HepG2 (cell line): ENCODE measurements around the gene MRPL50. TPM values are rescaled to one million over a fixed set of nuclear protein-coding genes. Genes with fewer than 3 reads are reported as not detected.
A peak's percentile ranks its signal among the peaks of the same experiment; 100 is the strongest.

Experiments
- BORCS8-MEF2B ChIP-seq: sonication (generic); formaldehyde crosslinking; IDR thresholded peaks from 2 replicates; pipeline ENCODE4 v1.8.0; 2022; ENCODE audit warnings: mild to moderate bottlenecking, missing genetic modification reagents
- CBX2 ChIP-seq, 2 experiments: fragments of 200-600 bp in 1 of 2; sonication (generic); formaldehyde crosslinking in 1 of 2; IDR thresholded peaks; 2 replicates each; pipeline versions ENCODE4 v1.7.0 to v1.8.1; 2018 to 2022; ENCODE audit warnings: low read depth in 2 of 2, low read length in 1 of 2, mild to moderate bottlenecking in 1 of 2, missing genetic modification reagents in 1 of 2
- CHCHD3 ChIP-seq: sonication (generic); formaldehyde crosslinking; IDR thresholded peaks from 2 replicates; pipeline ENCODE4 v1.8.0; 2022; ENCODE audit warnings: mild to moderate bottlenecking, missing genetic modification reagents, moderate library complexity
- GZF1 ChIP-seq: sonication (generic); formaldehyde crosslinking; IDR thresholded peaks from 2 replicates; pipeline ENCODE4 v1.5.1; 2020; ENCODE audit warnings: mild to moderate bottlenecking, missing genetic modification reagents
- NFYB ChIP-seq: sonication (generic); formaldehyde crosslinking; IDR thresholded peaks from 2 replicates; pipeline ENCODE4 v1.4.0; 2020; ENCODE audit warnings: missing genetic modification reagents
- PLSCR1 ChIP-seq: sonication (generic); formaldehyde crosslinking; IDR thresholded peaks from 2 replicates; pipeline ENCODE4 v1.5.0; 2020; ENCODE audit warnings: missing genetic modification reagents, mild to moderate bottlenecking, borderline replicate concordance
- POGK ChIP-seq: sonication (generic); formaldehyde crosslinking; conservative IDR thresholded peaks from 2 replicates; pipeline ENCODE4 v1.8.0; 2022; ENCODE audit warnings: mild to moderate bottlenecking, moderate library complexity, missing genetic modification reagents
- RBM22 ChIP-seq: fragments of 200-400 bp; formaldehyde crosslinking; optimal IDR thresholded peaks from 2 replicates; pipeline ENCODE3; 2017; ENCODE audit warnings: mild to moderate bottlenecking, low read length, moderate library complexity
- RXRA ChIP-seq: sonication (generic); formaldehyde crosslinking; IDR thresholded peaks from 2 replicates; pipeline ENCODE4 v1.5.1; 2020; ENCODE audit warnings: missing genetic modification reagents
- SNAPC2 ChIP-seq: sonication (generic); formaldehyde crosslinking; IDR thresholded peaks from 2 replicates; pipeline ENCODE4 v1.8.1; 2022; ENCODE audit warnings: mild to moderate bottlenecking, missing genetic modification reagents
- ZEB1 ChIP-seq: IDR thresholded peaks from 2 replicates; pipeline ENCODE4 v1.6.1; 2012; ENCODE audit warnings: mild to moderate bottlenecking, low read depth, inconsistent platforms; ENCODE audit not compliant: insufficient replicate concordance
- ZFP91 ChIP-seq: sonication (generic); formaldehyde crosslinking; IDR thresholded peaks from 2 replicates; pipeline ENCODE4 v1.9.0; 2022; ENCODE audit warnings: missing genetic modification reagents, mild to moderate bottlenecking, borderline replicate concordance
- ZHX1 ChIP-seq: sonication (generic); formaldehyde crosslinking; IDR thresholded peaks from 2 replicates; pipeline ENCODE4 v1.8.1; 2022; ENCODE audit warnings: low read depth, mild to moderate bottlenecking, missing genetic modification reagents
- ZNF274 ChIP-seq: sonication (generic); formaldehyde crosslinking; IDR thresholded peaks from 2 replicates; pipeline ENCODE4 v1.5.1; 2020; ENCODE audit warnings: mild to moderate bottlenecking, missing genetic modification reagents
- ZNF34 ChIP-seq: sonication (generic); formaldehyde crosslinking; IDR thresholded peaks from 2 replicates; pipeline ENCODE4 v1.4.0; 2020; ENCODE audit warnings: mild to moderate bottlenecking, missing genetic modification reagents, borderline replicate concordance
- ZNF441 ChIP-seq: sonication (generic); formaldehyde crosslinking; IDR thresholded peaks from 2 replicates; pipeline ENCODE4 v1.7.0; 2021; ENCODE audit warnings: missing genetic modification reagents, borderline replicate concordance
- ZNF446 ChIP-seq: sonication (generic); formaldehyde crosslinking; IDR thresholded peaks from 2 replicates; pipeline ENCODE4 v1.5.0; 2020; ENCODE audit warnings: mild to moderate bottlenecking, missing genetic modification reagents
- ZNF670 ChIP-seq: sonication (generic); formaldehyde crosslinking; IDR thresholded peaks from 2 replicates; pipeline ENCODE4 v1.8.0; 2022; ENCODE audit warnings: mild to moderate bottlenecking, missing genetic modification reagents, borderline replicate concordance
- ZNF746 ChIP-seq: sonication (generic); formaldehyde crosslinking; IDR thresholded peaks from 2 replicates; pipeline ENCODE4 v1.8.0; 2022; ENCODE audit warnings: mild to moderate bottlenecking, missing genetic modification reagents
- polyA plus RNA-seq, 8 experiments: library from polyadenylated mRNA; depleted of rRNA in 3 of 8; stranded (reverse) in 7 of 8; unstranded in 1 of 8; fragments of >200 nt; fragmentation: Illumina TruSeq in 4 of 8; extraction: Trizol in 4 of 8; gene quantifications; 2 replicates each; pipeline versions ENCODE4 v1.2.1 to v1.2.3, GENCODE V29; 2011 to 2016; ENCODE audit warnings: low read depth in 4 of 8, missing spikeins in 1 of 8, mixed read lengths in 1 of 8; ENCODE audit not compliant: insufficient read depth in 1 of 8
- total RNA-seq, 5 experiments: library from RNA; depleted of rRNA; stranded (reverse); fragments of >200 nt; fragmentation: Illumina TruSeq; extraction: Trizol; gene quantifications; 2 replicates each; pipeline ENCODE4 v1.2.3, GENCODE V29; 2016; ENCODE audit warnings: low read depth in 1 of 5

The MRPL50 gene
- total and polyA plus RNA-seq, 2 of the 13 experiments (the other 11 are each of a cell fraction or from before 2014, with no cell fraction given), result 37.1 to 70.0 TPM

DNA sequence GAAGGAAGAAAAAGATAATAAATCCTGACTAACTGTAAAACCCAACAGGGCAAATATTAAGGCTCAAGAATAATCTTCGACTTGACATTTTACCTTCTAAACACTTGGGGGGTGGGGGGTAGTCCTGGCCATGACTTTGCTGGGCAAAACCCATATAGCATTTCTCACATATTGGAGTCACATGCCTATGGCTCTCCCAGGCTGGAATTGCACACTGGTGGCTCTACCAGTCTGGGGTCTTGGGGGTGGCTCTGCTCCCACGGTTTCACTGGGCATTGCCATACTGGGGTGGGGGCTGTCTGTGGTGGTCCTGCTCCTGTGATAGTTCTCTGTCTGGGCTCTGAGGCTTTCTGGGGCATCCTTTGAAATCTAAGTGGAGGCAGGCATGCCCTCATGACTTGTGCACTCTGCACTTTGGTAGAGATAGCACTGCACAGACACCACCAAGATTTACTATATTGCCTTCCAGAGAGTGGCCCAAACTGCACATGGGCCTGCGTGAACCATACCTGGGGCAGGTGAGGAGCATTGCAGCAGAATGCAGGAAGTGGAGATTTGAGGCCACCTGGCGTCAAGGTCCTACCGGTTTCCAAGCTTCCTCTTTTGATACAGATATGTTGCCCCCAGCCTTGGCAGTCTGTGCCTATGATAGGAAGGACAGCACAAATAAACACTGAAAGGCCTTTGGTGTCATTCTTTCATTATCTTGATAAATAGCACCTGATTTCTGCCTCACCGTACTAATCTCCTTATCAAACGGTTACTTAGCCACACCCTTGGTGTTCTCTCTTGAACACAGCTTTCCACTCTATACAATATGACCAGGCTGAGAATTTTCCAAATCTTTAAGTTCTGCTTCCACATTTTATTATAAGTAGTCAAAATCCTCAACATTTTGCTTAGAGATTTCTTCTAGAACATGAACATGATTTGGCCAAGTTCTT is 43.4 kb downstream of the MRPL50 start (continued):
- TF ChIP-seq SNAPC2 (CRISPR knock-in tag) (0 out of 2 replicates have a peak, but pooled peaks have one; percentile 41), ZFP91 (CRISPR knock-in tag) (peak; percentile 49; the same call in 1 of the 2 replicates), ZNF670 (CRISPR knock-in tag) (0 out of 2 replicates have a peak, but pooled peaks have one; percentile 4), ZEB1 (peak; percentile 34), ZNF274 (CRISPR knock-in tag) (peak; percentile 50; the same call in 1 of the 2 replicates), ZHX1 (CRISPR knock-in tag) (peak; percentile 64; the same call in 1 of the 2 replicates), NFYB (no peak), GZF1 (CRISPR knock-in tag) (peak; percentile 72), ZNF446 (peak; percentile 78; the same call in 1 of the 2 replicates), ZNF746 (0 out of 2 replicates have a peak, but pooled peaks have one; percentile 12), POGK (CRISPR knock-in tag) (peak; percentile 49; the same call in 1 of the 2 replicates), CBX2 (IDR thresholded peaks at IDR 0.05; ENCODE audit: low read depth, low read length) (no peak), CBX2 (CRISPR knock-in tag; IDR thresholded peaks at IDR 0.05; ENCODE audit: low read depth) (no peak), CHCHD3 (CRISPR knock-in tag) (no peak), RBM22 (no peak), ZNF441 (CRISPR knock-in tag) (peak; percentile 33; the same call in 1 of the 2 replicates), PLSCR1 (CRISPR knock-in tag) (no peak), BORCS8-MEF2B (CRISPR knock-in tag) (peak; percentile 83; the same call in 1 of the 2 replicates), RXRA (CRISPR knock-in tag) (peak; percentile 36; the same call in 1 of the 2 replicates), ZNF34 (CRISPR knock-in tag) (peak; percentile 64; the same call in 1 of the 2 replicates)
